ENCODE results near the gene CYTH4. TPM values are rescaled to one million over a fixed set of nuclear protein-coding genes. Genes with fewer than 3 reads are reported as not detected.

CYTH4 gene
- total and polyA plus RNA-seq, 10 of the 15 experiments (the other 5 are each of a cell fraction or from before 2014, with no cell fraction given), result 1.5 to 27.3 (median 16.9) TPM

DNA sequence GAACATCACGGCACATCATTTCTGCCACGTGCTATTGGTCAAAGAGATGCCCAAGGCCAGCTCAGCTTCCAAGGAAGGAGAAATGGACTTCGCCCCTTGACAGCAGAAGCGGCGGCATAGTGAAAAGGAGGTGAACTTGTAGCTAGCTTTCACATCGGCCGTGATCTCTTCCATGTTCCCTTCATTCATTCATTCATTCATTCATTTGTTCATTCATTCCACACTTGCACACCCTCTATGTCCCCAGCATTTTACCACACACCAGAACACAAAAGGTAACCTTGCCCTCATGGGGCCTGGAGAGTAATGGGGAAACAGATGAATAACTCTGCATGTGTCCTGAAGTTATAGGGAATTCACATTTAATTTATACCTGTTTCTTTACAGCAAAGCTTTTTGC lies 1.1 kb upstream of the CYTH4 start:
- TF ChIP-seq SIN3A (IDR thresholded peaks at IDR 0.05; ENCODE audit: low read depth, low read length) (no peak), ESRRA (IDR thresholded peaks at IDR 0.05; ENCODE audit: low read length) (no peak), EP300 (IDR thresholded peaks at IDR 0.05; ENCODE audit: borderline replicate concordance in 1 of 2, control insufficient read depth in 1 of 2, low read depth in 2 of 2, low read length in 2 of 2) (no peak), HDAC2 (IDR thresholded peaks at IDR 0.05) (no peak), CTCF (IDR thresholded peaks at IDR 0.05 in 2 of 3, conservative IDR thresholded peaks at IDR 0.05 in 1 of 3; ENCODE audit: control insufficient read depth in 2 of 3, extremely low read depth in 1 of 3, insufficient read depth in 1 of 3, low read depth in 3 of 3, low read length in 3 of 3) (no peak), ZNF24 (IDR thresholded peaks at IDR 0.05) (peak; percentile 80), SREBF2 (IDR thresholded peaks at IDR 0.05; ENCODE audit: low read length) (no peak), FOXK2 (IDR thresholded peaks at IDR 0.05) (no peak), GABPA (IDR thresholded peaks at IDR 0.05; ENCODE audit: low read depth) (no peak)
- DNase-seq (ENCODE audit: low read depth, low spot score) (no peak), ATAC-seq (no peak), FAIRE-seq (peak; percentile 7)
- H2AFZ ChIP-seq (ENCODE audit: control insufficient read depth, low read depth, low read length), result no peak overlapping the region
- SMC1A ChIA-PET (ENCODE audit: uncharacterized antibody, unreplicated experiment), result interaction anchor here (0.8 to 4.5 kb wide), 6 partner anchors 10 to 35 kb away, joined by 3 to 24 read pairs (median 11); no protein-coding TSS in a partner anchor
- H3K79me2 ChIP-seq (ENCODE audit: control insufficient read depth, insufficient read depth, low read length), result peaks cover 18% of the 10 kb centered on the region
- in situ Hi-C loops (cut with MboI), result no loop called here
- H3K9ac ChIP-seq (ENCODE audit: control insufficient read depth, insufficient read depth, low read length), result no peak overlapping the region
- H3K4me3 ChIP-seq, result no peak overlapping the region
- 96% methylated on average over 6 of the region's 7 CpGs for WGBS (ENCODE audit: insufficient coverage, insufficient replicate concordance, low lambda C conversion rate, missing lambda C conversion rate)
- no peaks in the 10 kb centered on the region for H4K20me1 ChIP-seq (ENCODE audit: control insufficient read depth, insufficient read depth)
- no peaks in the 10 kb centered on the region for H3K9me3 ChIP-seq (replicated peaks; ENCODE audit: control insufficient read depth, insufficient read depth, low read length)
- H3K27me3 ChIP-seq (replicated peaks in 1 of 2; ENCODE audit: control insufficient read depth in 2 of 2, insufficient read depth in 2 of 2, low read length in 1 of 2), result no peaks in the 10 kb centered on the region
- no TSS peak for BruUV-seq (replicated peaks)
- H3K4me1 ChIP-seq (ENCODE audit: control insufficient read depth, insufficient read depth, low read length), result peaks cover 30% of the 10 kb centered on the region
- H3K27ac ChIP-seq (ENCODE audit: control insufficient read depth, insufficient read depth), result no peak overlapping the region
- CTCF ChIA-PET, result interaction anchor here (1.4 to 11.1 kb wide), 6 partner anchors 11 to 36 kb away, joined by 4 to 124 read pairs (median 8); no protein-coding TSS in a partner anchor
- RAD21 ChIA-PET (ENCODE audit: unreplicated experiment), result interaction anchor here (2.5 to 3.6 kb wide), 4 partner anchors 9 to 39 kb away, joined by 9 to 14 read pairs (median 12); no protein-coding TSS in a partner anchor
- intact Hi-C loops (cut with micrococcal nuclease; ENCODE audit: unreplicated experiment), result no loop called here
- no peak overlapping the region for H3K4me2 ChIP-seq (ENCODE audit: control insufficient read depth, insufficient read depth)
- no peaks in the 10 kb centered on the region for H3K36me3 ChIP-seq (ENCODE audit: control insufficient read depth in 2 of 2, insufficient read depth in 2 of 2, low read length in 1 of 2)
- POLR2A ChIA-PET, result interaction anchor here (1.3 kb wide), 2 partner anchors 13 to 17 kb away, joined by 3 to 6 read pairs; no protein-coding TSS in a partner anchor

All from GM12878 (cell line).